Endothelial cell of umbilical vein (primary cell): ENCODE data around the gene PIP5K1A. TPM values are rescaled to one million over a fixed set of nuclear protein-coding genes. Genes with fewer than 3 reads are reported as not detected.

Source experiments
- BruUV-seq: library from RNA; stranded (reverse); fragments of 400-500 nt; replicated peaks from 2 replicates; lab custom pipeline; 2021; lab: Mats Ljungman, UMichigan
- CTCF ChIA-PET: fragments of 300-600, 350-600 bp; sonication (Branson Sonifier 250); formaldehyde crosslinking; loops from one replicate; lab custom pipeline; 2021; ENCODE audit warnings: antibody characterized with exemption, inconsistent platforms; lab: Charles Lee
- POLR2A ChIA-PET: fragments of 300-600, 350-600 bp; sonication (Branson Sonifier 250); formaldehyde crosslinking; loops from one replicate; lab custom pipeline; 2021; ENCODE audit warnings: antibody characterized with exemption, inconsistent platforms; lab: Charles Lee
- DNase-seq: peaks from one replicate; pipeline ENCODE4 v3.0.0-alpha.2; 2011; ENCODE audit warnings: low read depth, low spot score
- FAIRE-seq: peaks from 2 replicates; lab custom pipeline; 2011; peaks lifted over from hg19 to GRCh38; lab: Jason Lieb, UNC
- H2AFZ ChIP-seq: 2 replicates; pipeline ENCODE4 v1.6.0; 2012; ENCODE audit warnings: low read depth, low read length, control low read depth, inconsistent platforms
- H3K27ac ChIP-seq: 2 replicates; pipeline ENCODE4 v1.5.1; 2011; ENCODE audit warnings: low read depth, mild to moderate bottlenecking, control low read depth, low read length, moderate library complexity; ENCODE audit not compliant: insufficient read depth
- H3K27me3 ChIP-seq, 2 experiments: 2 replicates each; pipeline versions ENCODE4 v1.6.0 to v1.6.1; 2011; ENCODE audit warnings: low read length in 2 of 2, mixed read lengths in 1 of 2; ENCODE audit not compliant: control insufficient read depth in 2 of 2, insufficient read depth in 2 of 2
- H3K36me3 ChIP-seq, 2 experiments: 2 replicates in 1 of 2; 3 replicates in 1 of 2; pipeline ENCODE4 v1.5.1; 2011; ENCODE audit warnings: low read length in 2 of 2, mild to moderate bottlenecking in 1 of 2, moderate library complexity in 1 of 2; ENCODE audit not compliant: control insufficient read depth in 2 of 2, insufficient read depth in 2 of 2; ENCODE audit errors: extremely low read depth in 1 of 2
- H3K4me1 ChIP-seq: 3 replicates; pipeline ENCODE4 v1.5.1; 2011; ENCODE audit warnings: mild to moderate bottlenecking, low read length; ENCODE audit not compliant: control insufficient read depth, insufficient read depth; ENCODE audit errors: extremely low read depth
- H3K4me2 ChIP-seq: 2 replicates; pipeline ENCODE4 v1.6.1; 2011; ENCODE audit warnings: low read length, control low read depth, mixed read lengths; ENCODE audit not compliant: insufficient read depth
- H3K4me3 ChIP-seq, 3 experiments: fragments of 200-600 bp in 1 of 3; sonication (generic), shearing (Covaris generic) in 1 of 3; replicated peaks in 1 of 3; 2 replicates each; pipeline ENCODE4 v1.5.1; 2011 to 2016; ENCODE audit warnings: control low read depth in 3 of 3, low read length in 3 of 3, mild to moderate bottlenecking in 2 of 3, inconsistent platforms in 1 of 3, low read depth in 1 of 3, moderate library complexity in 1 of 3; ENCODE audit not compliant: insufficient read depth in 1 of 3
- H3K79me2 ChIP-seq: 2 replicates; pipeline ENCODE4 v1.6.0; 2012; ENCODE audit warnings: low read length, inconsistent platforms; ENCODE audit not compliant: control insufficient read depth, insufficient read depth
- H3K9ac ChIP-seq: replicated peaks from 2 replicates; pipeline ENCODE3; 2011; ENCODE audit warnings: low read length, control low read depth; ENCODE audit not compliant: insufficient read depth; ENCODE audit errors: extremely low read depth
- H3K9me1 ChIP-seq: replicated peaks from 3 replicates; pipeline ENCODE4 v1.6.0; 2011; ENCODE audit warnings: mild to moderate bottlenecking, low read length; ENCODE audit not compliant: control insufficient read depth, insufficient read depth; ENCODE audit errors: extremely low read depth
- H3K9me3 ChIP-seq: replicated peaks from 2 replicates; pipeline ENCODE4 v1.5.1; 2012; ENCODE audit warnings: low read length, inconsistent platforms; ENCODE audit not compliant: control insufficient read depth, insufficient read depth
- H4K20me1 ChIP-seq: replicated peaks from 2 replicates; pipeline ENCODE3; 2011; ENCODE audit warnings: mild to moderate bottlenecking, low read length; ENCODE audit not compliant: control insufficient read depth, insufficient read depth; ENCODE audit errors: extremely low read depth
- EZH2 ChIP-seq: IDR thresholded peaks from 2 replicates; pipeline ENCODE4 v1.6.1; 2012; ENCODE audit warnings: borderline replicate concordance, low read depth, mild to moderate bottlenecking, moderate library complexity, low read length, inconsistent platforms; ENCODE audit not compliant: severe bottlenecking
- JUN ChIP-seq: IDR thresholded peaks from 2 replicates; pipeline ENCODE4 v1.6.1; 2011; ENCODE audit warnings: borderline replicate concordance, low read depth; ENCODE audit not compliant: insufficient read length, insufficient read depth
- MYC ChIP-seq: IDR thresholded peaks from one replicate; pipeline ENCODE4 v1.6.1; 2011; ENCODE audit warnings: mild to moderate bottlenecking, low read depth, low read length
- POLR2AphosphoS5 ChIP-seq: IDR thresholded peaks from 2 replicates; pipeline ENCODE4 v1.6.1; 2012; ENCODE audit warnings: low read depth, mild to moderate bottlenecking, control low read depth, low read length, moderate library complexity; ENCODE audit not compliant: insufficient read depth
- dilution Hi-C: fragments of 300-500 bp; cut with MboI; formaldehyde crosslinking; loops from one replicate; pipeline ENCODE4 v1.15.0; 2019; ENCODE audit warnings: low sequenced_read_pairs; ENCODE audit not compliant: extremely low pct_ligation_motif_present
- intact Hi-C: fragments of 100-400 bp; cut with micrococcal nuclease; formaldehyde crosslinking; loops from one replicate; pipeline ENCODE4 v1.10.0; 2022
- polyA plus RNA-seq, 4 experiments: library from polyadenylated mRNA; depleted of rRNA in 3 of 4; stranded (reverse) in 3 of 4; unstranded in 1 of 4; fragments of >200 nt; gene quantifications; 2 replicates each; pipeline versions ENCODE4 v1.2.1 to v1.2.3, GENCODE V29; 2011 to 2012; ENCODE audit warnings: missing spikeins in 1 of 4
- total RNA-seq: library from RNA; stranded (reverse); gene quantifications from 2 replicates; pipeline ENCODE4 v1.2.3, GENCODE V29; 2021
- TF ChIP-seq, protein P1 (sequence below): IDR thresholded peaks from 2 replicates; pipeline ENCODE4 v1.6.1; 2011; ENCODE audit not compliant: insufficient read depth, insufficient read length
- TF ChIP-seq, protein P2 (sequence below), 2 donors: IDR thresholded peaks; 1 replicate in 1 of 2; 2 replicates in 1 of 2; pipeline ENCODE4 v1.5.1; 2011; ENCODE audit warnings: low read length in 2 of 2, mild to moderate bottlenecking in 2 of 2, moderate library complexity in 2 of 2, control low read depth in 1 of 2, inconsistent platforms in 1 of 2, low read depth in 1 of 2; ENCODE audit not compliant: insufficient read depth in 1 of 2; ENCODE audit errors: extremely low read depth in 1 of 2

The PIP5K1A gene
- total and polyA plus RNA-seq, 2 donors (not counting 3 experiments of a cell fraction or from before 2014, with no cell fraction given) = 72.1 to 79.3 TPM

DNA sequence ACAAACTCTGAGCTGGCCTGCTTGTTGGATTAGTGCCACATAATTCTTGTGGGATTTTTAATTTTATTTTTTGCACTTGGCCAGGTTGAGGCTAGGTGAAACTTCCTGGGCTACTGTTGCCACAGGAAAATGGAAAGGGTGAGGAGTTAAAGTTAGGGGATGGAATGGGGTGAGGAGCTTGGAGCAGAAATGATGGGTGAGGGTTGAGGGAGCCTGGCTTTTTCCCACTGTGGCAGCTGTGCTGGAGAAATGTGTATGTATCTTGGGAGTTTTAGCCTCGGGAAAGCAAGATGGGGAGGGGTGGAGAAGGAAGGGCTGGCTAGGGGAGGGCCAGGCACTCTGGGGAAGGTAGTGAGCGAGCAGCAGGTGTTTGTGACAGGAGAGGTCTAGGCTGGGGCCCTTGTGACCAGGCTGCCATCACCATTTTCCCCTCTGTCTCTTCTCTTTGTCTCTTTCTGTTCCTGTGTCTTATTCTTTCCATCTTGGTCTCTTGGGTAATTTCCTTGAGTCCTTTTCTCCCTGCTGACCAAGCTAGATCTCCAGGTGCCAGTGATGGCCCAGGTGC, 85.7 kb downstream of the PIP5K1A start:
- no peaks in the 10 kb centered on the region for H3K9me1 ChIP-seq
- no peak for DNase-seq
- peaks cover 9% of the 10 kb centered on the region for H3K4me1 ChIP-seq
- H3K9me3 ChIP-seq = no peaks in the 10 kb centered on the region
- dilution Hi-C loops = no loop called here
- peaks cover 8% of the 10 kb centered on the region for H3K79me2 ChIP-seq
- H3K4me3 ChIP-seq = no peak overlapping the region
- no peak overlapping the region for H3K9ac ChIP-seq
- no peak for FAIRE-seq
- no peak overlapping the region for H3K27ac ChIP-seq
- no peak for TF ChIP-seq JUN
- TF ChIP-seq, protein P1, sequence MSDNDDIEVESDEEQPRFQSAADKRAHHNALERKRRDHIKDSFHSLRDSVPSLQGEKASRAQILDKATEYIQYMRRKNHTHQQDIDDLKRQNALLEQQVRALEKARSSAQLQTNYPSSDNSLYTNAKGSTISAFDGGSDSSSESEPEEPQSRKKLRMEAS = no peak
- H3K4me2 ChIP-seq = no peak overlapping the region
- no peaks in the 10 kb centered on the region for H4K20me1 ChIP-seq
- ChIA-PET POLR2A (no interaction called here), CTCF (interaction anchor here (0.9 to 4.1 kb wide), 4 partner anchors 17 to 115 kb away, joined by 3 to 26 read pairs (median 8); no protein-coding TSS in a partner anchor)
- BruUV-seq = no TSS peak
- intact Hi-C loops = no loop called here
- peaks cover 0 to 34% of the 10 kb centered on the region in 2 experiments for H3K36me3 ChIP-seq
- H3K27me3 ChIP-seq = no peaks in the 10 kb centered on the region
- no peak overlapping the region for H2AFZ ChIP-seq

DNA sequence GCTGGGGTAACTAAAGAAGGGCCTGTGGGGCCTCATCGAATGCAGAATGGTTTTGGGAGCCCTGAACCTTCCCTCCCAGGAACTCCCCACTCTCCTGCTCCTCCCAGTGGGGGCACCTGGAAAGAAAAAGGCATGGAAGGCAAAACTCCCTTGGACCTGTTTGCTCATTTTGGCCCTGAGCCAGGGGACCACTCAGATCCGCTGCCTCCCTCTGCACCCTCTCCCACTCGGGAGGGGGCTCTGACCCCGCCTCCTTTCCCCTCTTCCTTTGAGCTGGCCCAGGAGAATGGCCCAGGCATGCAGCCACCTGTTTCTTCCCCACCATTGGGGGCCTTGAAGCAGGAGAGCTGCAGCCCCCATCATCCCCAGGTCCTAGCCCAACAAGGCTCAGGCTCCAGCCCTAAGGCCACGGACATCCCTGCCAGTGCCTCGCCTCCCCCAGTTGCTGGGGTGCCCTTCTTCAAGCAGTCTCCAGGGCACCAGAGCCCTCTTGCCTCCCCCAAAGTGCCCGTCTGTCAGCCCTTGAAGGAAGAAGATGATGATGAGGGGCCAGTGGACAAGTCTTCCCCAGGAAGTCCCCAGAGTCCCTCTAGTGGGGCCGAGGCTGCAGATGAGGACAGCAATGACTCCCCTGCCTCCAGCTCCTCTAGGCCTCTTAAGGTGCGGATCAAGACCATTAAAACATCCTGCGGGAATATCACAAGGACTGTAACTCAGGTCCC, 88.4 kb downstream of the PIP5K1A start:
- H3K36me3 ChIP-seq = peaks cover 0 to 52% of the 10 kb centered on the region in 2 experiments
- no peaks in the 10 kb centered on the region for H3K27me3 ChIP-seq
- no TSS peak for BruUV-seq
- no peaks in the 10 kb centered on the region for H3K9me1 ChIP-seq
- no peaks in the 10 kb centered on the region for H4K20me1 ChIP-seq
- peaks cover 6% of the 10 kb centered on the region for H3K4me1 ChIP-seq
- intact Hi-C loops (no loop called here), dilution Hi-C loops (no loop called here)
- no peaks in the 10 kb centered on the region for H3K9me3 ChIP-seq
- H2AFZ ChIP-seq = no peak overlapping the region
- peaks cover 8% of the 10 kb centered on the region for H3K79me2 ChIP-seq
- CTCF ChIA-PET = interaction anchor here (1.1 kb wide), 1 partner anchor 14 kb away, joined by 5 read pairs; no protein-coding TSS in a partner anchor
- no peak overlapping the region for H3K9ac ChIP-seq
- DNase-seq (no peak), FAIRE-seq (no peak)
- POLR2A ChIA-PET = no interaction called here
- H3K4me2 ChIP-seq = no peak overlapping the region
- no peak overlapping the region for H3K4me3 ChIP-seq
- no peak for TF ChIP-seq EZH2
- TF ChIP-seq POLR2AphosphoS5 = no peak
- TF ChIP-seq, protein P2, sequence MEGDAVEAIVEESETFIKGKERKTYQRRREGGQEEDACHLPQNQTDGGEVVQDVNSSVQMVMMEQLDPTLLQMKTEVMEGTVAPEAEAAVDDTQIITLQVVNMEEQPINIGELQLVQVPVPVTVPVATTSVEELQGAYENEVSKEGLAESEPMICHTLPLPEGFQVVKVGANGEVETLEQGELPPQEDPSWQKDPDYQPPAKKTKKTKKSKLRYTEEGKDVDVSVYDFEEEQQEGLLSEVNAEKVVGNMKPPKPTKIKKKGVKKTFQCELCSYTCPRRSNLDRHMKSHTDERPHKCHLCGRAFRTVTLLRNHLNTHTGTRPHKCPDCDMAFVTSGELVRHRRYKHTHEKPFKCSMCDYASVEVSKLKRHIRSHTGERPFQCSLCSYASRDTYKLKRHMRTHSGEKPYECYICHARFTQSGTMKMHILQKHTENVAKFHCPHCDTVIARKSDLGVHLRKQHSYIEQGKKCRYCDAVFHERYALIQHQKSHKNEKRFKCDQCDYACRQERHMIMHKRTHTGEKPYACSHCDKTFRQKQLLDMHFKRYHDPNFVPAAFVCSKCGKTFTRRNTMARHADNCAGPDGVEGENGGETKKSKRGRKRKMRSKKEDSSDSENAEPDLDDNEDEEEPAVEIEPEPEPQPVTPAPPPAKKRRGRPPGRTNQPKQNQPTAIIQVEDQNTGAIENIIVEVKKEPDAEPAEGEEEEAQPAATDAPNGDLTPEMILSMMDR (IDR thresholded peaks at IDR 0.05; ENCODE audit: extremely low read depth in 1 of 2, insufficient read depth in 1 of 2, low read depth in 1 of 2, low read length in 2 of 2) = no peak
- no peak for TF ChIP-seq MYC
- TF ChIP-seq, protein P1 = no peak
- no peak overlapping the region for H3K27ac ChIP-seq
